Prostate gland (tissue), 2 donors: ENCODE measurements around the gene NXPE4.

Source experiments
- CTCF ChIP-seq, 4 experiments: fragments of 200-600 bp in 2 of 4; fragments of 450-650 bp in 2 of 4; sonication (generic) in 2 of 4; IDR thresholded peaks; 1 replicate in 3 of 4; 2 replicates in 1 of 4; pipeline ENCODE4 v1.5.1; 2016 to 2019; ENCODE audit warnings: antibody characterized with exemption in 4 of 4, mild to moderate bottlenecking in 2 of 4, moderate library complexity in 2 of 4
- POLR2A ChIP-seq: fragments of 450-650 bp; IDR thresholded peaks from one replicate; pipeline ENCODE4 v1.6.1; 2016; ENCODE audit warnings: antibody characterized with exemption, mild to moderate bottlenecking

GRCh38 chr11:114616516-114616915 is 20.9 kb upstream of the NXPE4 start:
- TF ChIP-seq CTCF (IDR thresholded peaks at IDR 0.05), result no peak
- no peak for TF ChIP-seq POLR2A
